Kidney tubule cell (primary cell): ENCODE data around the gene LOXL4.
A peak's percentile ranks its signal among the peaks of the same experiment; 100 is the strongest.

Experiments
- DNase-seq: peaks from one replicate; pipeline ENCODE4 v3.0.0-alpha.2; 2018; ENCODE audit warnings: low spot score

The LOXL4 gene

DNA sequence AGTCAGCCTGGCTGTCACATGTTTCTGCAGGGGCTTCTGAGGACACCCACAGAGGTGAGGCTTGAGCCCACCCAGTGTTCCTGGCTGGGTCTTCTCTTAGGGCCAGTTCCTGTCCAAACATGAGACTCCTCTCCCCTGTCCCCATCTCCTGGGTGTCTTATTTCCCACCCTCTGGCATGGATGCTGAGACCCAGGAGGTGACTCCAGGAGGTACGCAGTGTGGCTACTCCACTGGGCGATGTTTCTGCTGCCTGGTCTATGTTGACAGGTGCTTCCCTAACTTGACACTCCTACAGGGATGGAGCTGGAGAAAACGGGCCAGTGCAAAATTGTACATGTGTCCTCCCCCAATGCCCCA lies 26.3 kb upstream of the LOXL4 start:
- no peak for DNase-seq

DNA sequence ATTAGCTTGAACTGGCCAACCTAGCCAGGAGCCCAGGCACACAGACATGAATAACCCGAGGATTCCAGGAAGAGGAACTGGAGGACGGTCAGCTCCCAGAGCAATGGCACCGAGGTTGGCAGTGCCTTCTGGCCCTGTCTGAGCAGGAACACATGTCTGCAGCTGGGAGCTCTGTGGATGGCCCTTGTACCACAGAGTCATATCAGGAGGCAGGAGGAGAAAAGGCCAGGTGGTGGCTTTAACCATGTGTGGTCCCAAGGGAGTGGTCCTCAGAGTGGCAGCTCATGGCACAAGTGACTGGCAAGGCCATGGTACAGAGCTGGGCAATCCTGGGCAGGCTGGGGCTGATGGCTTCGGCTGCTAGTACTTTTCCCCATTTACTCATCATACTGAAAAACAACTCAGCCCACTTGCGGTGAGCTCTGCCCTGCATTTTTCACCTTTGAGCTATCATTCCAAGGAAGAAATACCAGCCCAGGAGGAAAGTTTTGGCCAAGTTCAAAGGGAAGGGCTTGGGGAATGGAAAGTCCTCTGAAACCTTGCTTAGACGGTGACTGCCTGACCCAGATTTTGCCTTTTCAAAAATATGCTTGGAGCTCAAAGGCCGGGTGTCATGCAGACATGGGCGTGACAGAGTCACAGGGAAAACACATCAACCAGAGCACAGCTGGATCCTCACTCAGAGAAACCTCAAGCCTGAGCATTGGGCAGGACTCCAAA lies 25.7 kb upstream of the LOXL4 start:
- peak; percentile 41 for DNase-seq

DNA sequence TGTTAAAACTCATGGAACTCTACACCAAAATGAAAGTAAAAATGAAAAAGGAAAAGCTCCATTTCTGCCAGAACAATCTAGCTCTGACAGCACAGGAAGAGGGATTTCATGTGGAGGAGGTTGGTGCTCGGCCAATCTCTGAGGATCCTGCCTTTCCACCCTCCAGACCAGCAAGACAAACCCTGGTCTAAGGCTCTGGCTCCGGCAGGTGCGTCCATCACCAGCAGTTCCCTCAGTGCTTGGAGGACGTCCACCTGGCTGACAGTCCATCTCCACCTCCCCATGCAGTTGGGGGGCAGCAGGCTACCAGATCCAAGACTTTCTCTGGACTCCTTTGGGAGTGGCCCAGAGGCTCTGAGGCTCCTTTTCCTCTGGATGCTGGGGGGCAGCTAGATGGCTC lies 25.0 kb upstream of the LOXL4 start:
- no peak for DNase-seq

DNA sequence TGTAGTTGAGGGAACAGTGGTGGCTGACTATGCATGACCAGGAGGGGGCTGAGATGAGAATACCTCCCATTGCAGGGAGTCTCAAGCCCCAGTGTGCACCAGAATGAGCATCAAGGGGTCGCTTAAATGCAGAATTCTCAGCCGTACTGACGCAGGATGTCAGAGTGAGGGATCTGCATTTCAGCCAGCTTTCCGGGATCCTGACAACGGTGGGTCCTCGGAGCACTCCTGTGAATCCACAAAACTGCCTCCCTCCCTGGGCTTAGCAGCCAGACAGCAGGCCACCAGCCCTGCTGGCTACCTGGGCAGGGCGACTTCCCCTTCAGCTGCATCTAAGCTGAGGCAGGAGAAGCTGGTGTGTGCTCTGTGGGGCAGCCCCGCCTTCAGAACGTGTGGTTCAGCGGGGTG lies 21.8 kb upstream of the LOXL4 start:
- no peak for DNase-seq

DNA sequence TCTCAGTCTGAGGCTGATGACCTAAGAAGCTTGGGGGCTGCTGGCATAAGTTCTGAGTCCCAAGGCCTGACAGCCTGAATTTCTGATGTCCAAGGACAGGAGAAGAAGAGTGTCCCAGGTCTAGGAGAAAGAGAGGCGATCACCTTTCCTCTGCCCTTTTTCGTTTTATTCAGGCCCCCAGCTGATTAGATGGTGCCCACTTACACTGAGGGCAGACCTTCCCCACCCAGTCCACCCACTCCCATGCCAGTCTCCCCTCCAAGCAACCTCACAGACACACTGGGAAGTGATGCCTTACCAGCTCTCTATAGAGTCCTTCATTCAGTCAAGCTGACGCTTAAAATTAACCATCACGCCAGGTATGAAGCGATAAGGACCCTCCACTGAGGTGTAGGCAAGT lies 19.3 kb upstream of the LOXL4 start:
- no peak for DNase-seq

DNA sequence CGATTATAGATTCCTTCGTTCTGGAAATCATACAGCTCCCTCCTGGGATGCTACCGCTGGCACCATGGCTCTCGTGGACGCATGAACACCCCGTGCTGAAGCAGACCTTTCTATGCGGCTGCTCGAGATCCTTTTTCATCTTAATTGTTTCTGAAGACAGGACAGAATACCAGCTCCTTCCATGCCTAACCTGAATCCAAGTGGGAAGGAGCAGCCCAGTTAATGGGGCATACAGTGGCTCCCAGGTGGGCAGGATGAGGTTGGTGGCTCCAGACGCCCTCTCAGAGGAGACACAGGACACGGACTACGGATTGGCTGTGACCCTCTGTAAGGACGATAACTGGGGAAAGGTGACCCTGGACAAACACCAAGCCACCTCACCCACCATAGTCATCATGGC lies 18.4 kb upstream of the LOXL4 start:
- no peak for DNase-seq

DNA sequence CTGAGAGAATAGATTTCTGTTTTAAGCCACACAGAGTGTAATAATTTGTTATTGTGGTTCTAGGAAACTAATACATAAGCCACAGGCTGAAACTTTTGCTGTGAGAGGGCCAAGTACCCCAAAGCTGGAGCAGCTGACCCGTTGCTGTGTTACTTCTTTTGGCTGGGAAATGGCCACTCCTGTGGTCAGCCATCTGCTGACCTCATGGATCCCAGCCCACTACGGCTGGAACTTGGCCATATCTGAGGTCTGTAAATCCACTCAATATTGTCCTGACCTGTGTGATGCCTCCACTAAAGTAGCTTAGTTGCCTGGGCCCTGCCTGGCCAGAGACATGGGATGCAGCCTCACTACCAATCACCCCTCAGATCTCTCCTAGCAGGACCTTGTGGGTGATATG lies 17.4 kb upstream of the LOXL4 start:
- no peak for DNase-seq

DNA sequence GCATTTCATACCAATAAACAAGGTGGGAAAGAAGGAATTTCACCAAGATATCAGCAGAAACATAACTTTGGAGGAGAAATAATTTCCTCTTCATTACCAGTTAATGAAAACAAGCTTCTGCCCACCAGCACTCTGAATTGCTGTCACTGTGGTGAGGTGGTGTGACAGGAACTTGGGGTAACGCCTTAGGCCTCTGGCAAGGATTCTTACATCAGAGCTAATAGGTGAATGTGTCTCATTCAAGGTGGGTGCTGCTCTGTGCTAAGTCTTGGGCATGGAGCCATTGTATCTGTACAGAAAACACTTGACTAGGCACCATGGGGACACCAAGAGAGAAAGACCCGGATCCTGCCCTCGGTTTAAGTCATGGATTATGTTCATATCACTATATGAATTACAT lies 8.3 kb upstream of the LOXL4 start:
- no peak for DNase-seq

DNA sequence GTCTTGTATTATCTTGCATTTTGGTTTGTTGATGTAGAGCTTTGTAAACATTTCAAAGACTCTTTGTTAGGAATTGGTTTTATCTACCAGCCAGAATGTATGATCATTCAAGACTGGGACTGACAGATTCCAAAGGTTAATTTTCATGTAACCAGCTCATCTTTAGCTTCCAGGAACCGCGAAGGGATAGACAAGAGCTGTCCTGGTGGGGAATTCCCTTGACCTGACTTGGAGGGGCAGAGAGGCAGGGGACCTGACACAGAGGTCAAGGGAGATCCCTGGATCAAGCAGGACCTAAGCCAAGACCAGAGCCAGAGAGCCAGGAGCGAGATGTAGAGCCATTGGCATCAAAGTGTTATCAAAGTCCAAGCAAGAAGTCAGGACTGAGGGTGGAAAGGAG lies 6.6 kb upstream of the LOXL4 start:
- DNase-seq, result no peak

DNA sequence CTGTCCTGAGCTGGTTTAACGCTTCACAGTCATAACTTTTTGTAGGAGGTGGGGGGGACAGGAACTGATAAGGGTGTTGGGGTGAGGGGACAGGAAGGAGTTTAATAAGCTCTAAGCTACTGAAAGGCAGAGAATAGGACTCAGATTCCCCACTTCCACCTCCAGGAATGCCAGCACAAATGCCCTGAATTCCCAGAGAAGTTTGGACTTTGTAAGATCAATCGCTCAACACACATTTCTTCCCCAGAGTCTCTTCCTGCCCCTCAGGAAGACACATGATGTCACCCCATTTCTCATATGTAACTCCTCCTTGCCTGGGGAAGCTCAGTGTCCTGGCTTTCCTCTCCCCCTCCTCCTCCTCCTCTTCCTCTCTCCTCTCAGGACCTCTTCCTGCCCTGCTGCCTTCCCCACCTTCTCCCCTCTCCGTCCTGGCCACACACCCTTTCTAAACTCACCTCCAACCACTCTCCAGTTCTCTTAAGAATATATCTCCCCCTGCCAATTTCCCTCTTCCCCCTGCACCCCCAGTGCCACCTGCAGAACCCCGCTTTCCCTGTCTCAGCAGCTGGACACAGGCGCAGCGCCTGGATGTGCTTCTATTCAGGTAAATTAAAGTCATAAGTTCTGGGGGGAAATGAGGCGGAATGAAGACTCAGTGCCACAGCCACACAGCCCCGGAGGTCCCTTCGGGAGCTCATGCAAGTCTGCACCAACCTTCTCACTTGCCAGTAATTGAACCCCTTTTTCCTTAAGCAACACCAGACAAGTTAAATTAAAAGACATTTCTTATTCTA lies 5.3 kb upstream of the LOXL4 start:
- DNase-seq, result no peak

DNA sequence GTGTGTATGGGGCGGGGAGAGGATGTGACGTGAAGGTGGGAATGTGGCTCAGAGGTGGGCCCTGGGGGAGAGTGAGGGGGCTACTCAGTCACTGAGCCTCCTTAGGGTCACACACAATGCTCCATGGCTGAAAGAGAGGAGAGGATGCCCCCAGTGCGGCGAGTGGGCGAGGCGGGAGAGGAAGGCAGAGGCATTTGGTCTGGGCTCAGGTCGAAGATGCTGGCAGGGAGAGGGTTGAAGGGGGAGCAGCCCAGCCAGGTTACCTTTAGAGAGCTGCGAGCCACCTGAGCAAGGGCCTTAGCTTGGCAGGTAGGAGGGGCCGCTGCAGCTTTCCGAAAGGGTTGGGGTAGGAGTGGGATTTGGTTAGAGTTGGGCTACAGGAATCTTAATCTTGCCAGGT lies 4.7 kb upstream of the LOXL4 start:
- DNase-seq, result no peak

DNA sequence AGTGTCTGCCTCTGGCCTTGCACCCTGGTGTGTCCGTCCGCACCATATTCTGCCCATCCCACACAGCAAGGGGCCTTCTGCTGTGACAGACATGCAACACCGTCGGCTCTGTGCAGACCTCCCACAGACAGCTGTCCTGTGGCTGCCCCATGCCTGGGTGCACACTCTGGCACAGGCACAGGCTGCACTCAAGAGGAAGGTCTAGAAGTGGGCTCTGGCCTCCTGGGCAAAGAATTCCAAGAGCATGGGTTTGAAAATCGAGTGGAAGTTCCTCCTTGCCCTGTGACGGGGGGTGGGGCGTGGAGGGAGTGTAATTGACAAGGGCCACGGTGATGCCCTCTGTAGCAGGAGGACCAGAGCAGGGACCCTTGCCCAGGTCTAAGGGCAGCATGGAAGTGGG lies 4.3 kb upstream of the LOXL4 start:
- DNase-seq, result no peak

DNA sequence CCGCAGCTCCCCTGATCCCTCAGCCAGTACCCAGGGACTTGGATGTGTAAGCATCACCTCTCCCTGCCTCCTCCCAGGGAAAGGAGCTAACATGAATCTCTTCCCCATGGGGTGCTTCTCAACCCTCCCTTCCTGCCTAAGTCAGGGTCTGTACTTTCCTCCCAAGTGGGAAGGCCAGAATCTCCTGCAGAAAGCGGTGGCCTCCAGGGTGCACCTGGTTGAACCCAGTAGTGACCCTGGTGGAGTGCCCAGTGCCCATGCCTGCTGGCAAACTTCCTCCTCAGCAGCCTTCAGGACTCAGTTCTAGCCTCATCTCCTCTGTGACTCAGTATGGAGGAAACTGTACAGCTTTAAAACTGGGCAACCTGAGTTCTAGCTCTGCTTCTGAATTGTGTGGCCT lies 2.8 kb upstream of the LOXL4 start:
- DNase-seq, result no peak

DNA sequence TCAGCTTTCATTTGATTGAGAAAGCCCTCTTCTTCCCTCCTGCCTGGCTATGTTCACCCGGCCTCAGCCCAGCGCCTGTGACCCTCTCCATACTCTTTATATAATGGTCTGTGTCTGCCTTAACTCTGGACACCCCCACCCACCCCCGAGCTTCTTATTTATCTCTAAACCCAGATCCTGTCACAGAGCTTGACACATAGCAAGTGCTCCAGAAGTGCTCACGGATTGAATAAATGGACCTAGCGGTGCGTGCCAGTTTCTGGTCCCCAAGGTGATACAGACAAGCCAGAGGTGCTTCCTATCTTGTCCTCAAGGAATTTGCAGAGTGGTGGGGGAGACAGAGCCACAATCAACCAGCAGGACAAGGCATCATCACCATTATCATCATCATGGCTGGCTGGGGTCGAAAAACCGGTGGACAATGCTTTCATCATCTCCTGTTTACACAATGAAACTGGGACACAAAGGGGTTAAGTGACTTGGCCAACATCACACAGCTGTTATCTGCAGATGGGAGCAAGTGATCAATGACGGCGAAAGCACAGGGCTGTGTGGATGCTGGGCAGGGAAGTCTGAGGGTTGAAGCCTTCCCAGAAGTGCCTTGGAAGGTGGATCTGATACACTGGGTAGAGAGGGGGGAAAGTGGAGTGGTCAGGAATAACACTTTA lies 2.2 kb upstream of the LOXL4 start:
- DNase-seq, result no peak

DNA sequence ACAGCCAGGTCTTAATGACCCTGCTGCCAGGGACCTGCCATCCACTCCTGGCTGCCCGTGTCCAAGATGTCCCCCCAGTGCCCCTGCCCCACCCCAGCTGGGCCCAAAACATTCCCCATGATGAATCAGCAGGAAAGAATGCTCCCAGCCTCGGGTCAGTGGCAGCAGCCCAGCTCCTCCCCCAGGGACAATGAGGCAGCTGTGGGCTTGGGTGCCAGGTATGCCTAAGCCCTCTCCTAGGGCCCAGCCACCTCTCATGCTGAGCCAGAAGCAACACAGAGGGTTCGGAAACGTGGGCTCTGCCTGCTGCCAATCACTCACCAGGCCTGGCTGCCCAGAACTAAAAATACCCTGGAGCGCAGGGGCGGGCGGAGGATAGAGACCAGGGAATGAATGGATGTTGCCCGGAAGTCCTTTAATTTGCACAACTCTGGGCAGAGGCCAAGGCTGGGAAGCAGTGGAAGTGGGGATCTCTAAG lies 1.5 kb upstream of the LOXL4 start:
- peak; percentile 98 for DNase-seq

DNA sequence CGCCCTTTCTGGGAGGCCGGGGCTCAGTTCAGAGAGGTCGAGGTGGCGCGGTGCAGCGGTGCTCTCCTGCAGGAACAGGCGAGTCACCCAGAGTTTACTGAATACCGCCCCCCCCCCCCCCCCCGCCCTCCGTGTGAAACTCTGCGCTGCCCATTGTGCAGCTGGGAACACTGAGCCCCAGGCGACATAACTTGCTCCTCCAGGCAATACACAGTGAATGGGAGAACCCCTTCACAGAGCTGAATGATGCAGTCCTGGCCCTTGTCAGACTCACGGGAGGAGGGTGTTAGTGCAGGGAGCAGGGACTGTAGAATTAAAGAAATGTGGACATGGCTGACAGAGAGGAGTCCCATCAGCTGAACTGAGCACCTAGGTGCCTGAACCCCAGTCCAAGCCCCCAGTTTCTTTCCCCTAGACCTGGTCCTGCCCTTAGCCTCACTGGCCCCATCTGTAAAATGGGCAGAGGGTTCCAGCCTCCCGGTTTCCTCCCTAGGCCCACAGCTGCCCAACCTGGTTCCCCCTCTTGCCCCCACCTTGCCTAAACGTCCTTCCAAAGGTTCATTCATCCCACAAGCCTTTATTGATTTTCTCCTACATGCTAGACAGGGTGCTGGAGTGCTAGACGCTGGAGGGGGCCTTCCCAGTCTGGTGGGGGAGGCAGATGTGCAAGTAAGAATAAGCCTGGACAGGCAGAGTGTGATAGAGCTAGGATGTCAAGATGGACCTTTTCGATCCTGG lies 869 bp upstream of the LOXL4 start:
- peak; percentile 38 for DNase-seq

DNA sequence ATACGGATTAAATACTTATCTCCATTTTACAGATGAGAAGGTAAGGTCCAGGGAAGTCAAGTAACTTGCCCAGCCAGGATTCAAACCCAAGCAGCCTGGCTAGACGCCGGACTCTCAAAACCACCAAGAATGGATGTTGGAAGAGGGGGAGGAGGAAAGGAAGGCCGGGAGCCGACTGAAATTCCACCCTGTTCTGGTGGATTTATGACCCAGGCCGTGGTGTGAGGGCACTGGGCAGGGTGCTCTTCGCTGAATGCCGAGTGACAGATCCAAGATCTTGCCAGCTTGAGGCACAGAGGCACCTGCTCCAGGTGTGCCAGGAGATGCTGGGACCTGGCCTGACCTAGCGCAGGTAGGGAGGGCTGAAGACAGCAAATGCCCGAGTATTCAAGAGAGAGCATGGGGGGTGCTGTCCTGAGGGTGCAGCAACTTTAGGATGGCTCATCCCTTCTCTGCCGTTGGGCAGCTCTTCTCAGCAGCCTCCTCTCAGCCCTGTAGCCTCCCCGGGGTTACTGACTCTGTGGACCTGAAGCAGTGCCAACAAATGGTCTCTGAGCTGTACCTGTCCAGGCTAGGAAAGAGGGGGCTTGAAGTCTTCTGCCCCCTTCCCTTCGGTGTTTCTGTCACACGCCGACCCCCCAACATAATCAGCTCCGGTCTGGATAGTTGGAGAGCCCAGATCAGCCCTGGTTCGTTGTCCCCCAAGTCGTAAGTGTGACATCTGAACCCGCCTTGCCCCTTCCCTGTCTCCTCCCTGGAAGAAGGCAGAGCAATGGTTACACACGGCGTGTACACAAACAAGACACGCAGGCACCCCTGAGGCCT lies 713 bp downstream of the LOXL4 start:
- no peak for DNase-seq

DNA sequence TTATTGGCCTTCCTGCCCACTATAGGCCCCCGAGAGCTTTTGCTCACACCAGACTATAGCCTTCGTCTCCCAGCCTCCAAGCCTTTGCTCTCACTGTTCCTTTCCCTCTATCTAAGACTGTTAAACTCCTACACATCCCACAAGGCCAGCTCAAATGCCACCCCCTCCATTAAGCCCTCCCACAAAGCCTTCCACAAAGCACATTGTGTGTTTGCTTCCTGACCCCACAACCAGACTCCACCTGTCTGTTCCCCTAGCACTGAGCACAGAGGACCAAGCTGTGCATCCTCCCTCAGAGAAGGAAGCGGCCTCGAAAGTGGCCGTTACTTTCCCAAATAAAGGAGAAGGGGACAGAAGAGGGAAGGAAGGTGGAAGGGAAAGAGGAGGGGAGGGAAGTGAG lies 1.3 kb downstream of the LOXL4 start:
- DNase-seq, result no peak

DNA sequence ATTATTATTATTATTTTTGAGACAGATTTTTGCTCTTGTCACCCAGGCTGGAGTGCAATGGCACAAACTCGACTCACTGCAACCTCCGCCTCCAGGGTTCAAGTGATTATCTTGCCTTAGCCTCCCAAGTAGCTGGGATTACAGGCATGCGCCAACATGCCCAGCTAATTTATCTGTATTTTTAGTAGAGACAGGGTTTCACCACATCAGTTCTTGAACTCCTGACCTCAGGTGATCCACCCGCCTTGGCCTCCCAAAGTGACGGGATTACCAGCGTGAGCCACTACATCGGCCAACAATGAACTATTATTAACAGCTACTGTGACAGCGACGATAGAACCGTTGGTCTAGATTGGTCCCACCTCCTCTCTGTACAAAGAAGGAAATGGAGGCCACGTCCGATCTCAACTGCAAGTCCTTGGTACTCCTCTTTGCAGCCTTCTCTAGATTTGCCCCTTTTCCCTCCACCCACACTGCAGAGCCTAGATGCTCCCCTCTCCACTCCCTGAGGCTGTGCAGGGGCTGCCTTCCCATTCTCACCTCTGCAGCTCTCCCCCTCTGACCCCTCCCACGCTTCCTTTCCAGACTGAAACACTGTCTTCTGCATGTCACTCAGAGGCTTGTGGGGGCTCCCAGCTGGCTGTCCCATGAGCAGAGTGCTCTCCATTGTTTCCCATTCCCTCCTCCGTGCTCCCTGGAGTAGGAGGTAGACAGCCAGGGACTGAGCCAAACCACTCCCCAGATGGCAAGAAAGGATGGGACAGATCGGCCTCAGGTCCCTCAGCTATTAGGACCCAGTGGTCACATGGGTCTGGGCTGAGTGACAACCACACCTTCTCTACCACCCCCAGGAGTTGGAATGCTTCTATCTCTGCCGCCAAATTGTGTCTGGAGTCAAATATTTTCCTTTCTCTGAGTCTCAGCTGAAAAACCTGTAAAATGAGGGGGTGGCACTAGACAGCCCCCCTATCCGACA lies 2.3 kb downstream of the LOXL4 start:
- DNase-seq, result no peak

DNA sequence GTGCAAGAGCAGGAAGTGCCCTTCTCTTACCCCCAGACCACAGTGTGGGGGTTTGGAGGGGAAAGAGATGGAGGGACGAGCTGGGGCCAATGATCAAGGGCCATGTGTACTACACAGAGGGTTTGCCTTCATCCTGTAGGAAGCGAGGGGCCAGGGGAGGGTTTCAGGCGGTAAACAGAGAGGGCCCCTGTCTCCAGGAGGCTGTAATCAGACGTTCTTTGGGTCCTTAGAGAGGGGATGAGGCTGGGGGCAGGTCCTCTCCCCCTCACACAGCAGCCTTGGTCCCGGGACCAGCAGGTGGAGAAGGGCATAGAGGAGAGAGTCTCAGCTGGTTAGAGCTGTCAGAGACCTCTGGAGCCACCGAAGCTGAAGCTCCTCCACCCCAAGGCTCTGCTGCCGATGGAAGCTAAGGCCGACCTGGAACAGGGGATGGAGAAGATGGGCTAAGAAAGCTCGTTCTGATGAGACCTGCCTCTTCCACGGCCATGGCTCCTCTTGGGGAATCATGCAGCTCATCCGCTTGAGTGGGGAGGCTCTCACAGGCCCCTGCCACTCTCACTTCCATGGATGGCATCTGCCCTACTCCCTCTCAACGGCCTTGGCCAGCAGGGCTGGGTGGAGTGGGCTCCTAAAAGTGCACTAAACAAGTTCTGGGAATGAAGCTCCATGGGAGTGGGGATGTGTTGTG lies 3.5 kb downstream of the LOXL4 start:
- DNase-seq, result no peak
